ENCODE results near the gene SYT9. TPM values are rescaled to one million over a fixed set of nuclear protein-coding genes. Genes with fewer than 3 reads are reported as not detected.

SYT9 gene
- total and polyA plus RNA-seq, 2 of the 8 experiments (the other 6 are each of a cell fraction or from before 2014, with no cell fraction given): 1.5 to 2.9 TPM

DNA sequence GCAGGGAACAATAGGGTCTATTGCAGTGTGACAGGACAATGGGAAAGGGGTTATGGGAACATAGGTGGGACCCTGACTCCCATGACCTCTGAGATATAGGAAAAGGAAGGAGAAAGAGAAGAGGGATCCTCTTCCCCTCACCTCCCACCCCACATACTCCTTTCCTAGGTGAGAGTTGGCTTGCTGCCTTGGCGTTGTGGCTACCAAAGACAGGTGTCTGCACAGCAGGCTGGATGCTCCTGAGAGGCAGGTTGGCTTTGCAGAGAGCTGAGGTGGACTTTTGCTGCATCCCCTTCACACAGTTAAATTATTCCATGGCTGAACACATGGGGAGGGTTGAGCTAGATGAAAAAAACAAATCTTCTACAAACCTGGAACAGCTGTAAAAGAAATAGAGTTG, 80.7 kb downstream of the SYT9 start (continued):
- TF ChIP-seq SRF (IDR thresholded peaks at IDR 0.05; ENCODE audit: low read depth, low read length) (no peak), CBX8 (IDR thresholded peaks at IDR 0.05; ENCODE audit: borderline replicate concordance, low read depth, low read length) (no peak), CTBP2 (IDR thresholded peaks at IDR 0.05; ENCODE audit: borderline replicate concordance, insufficient read depth, insufficient read length, low read length) (no peak), GABPA (IDR thresholded peaks at IDR 0.05; ENCODE audit: borderline replicate concordance, insufficient read depth, low read length) (no peak), TAF1 (IDR thresholded peaks at IDR 0.05; ENCODE audit: low read depth, low read length) (no peak), BRCA1 (IDR thresholded peaks at IDR 0.05; ENCODE audit: low read depth, low read length) (no peak), CHD7 (IDR thresholded peaks at IDR 0.05; ENCODE audit: insufficient replicate concordance, low read length) (no peak), JUN (IDR thresholded peaks at IDR 0.05; ENCODE audit: low read depth, low read length) (no peak), POU5F1 (IDR thresholded peaks at IDR 0.05; ENCODE audit: low read depth, low read length) (no peak)

Data from H1 (cell line).